HepG2 (cell line): ENCODE data around the gene NKAIN4. TPM values are rescaled to one million over a fixed set of nuclear protein-coding genes. Genes with fewer than 3 reads are reported as not detected.

Experiments
- AGO1 ChIP-seq: fragments of 200-400 bp; formaldehyde crosslinking; IDR thresholded peaks from 2 replicates; pipeline ENCODE4 v1.6.1; 2017; ENCODE audit warnings: mild to moderate bottlenecking, low read depth, low read length, moderate library complexity; ENCODE audit not compliant: poor library complexity, severe bottlenecking
- AGO2 ChIP-seq: fragments of 200-400 bp; formaldehyde crosslinking; optimal IDR thresholded peaks from 2 replicates; pipeline ENCODE3; 2017; ENCODE audit warnings: mild to moderate bottlenecking, low read depth, low read length, moderate library complexity
- ARHGAP35 ChIP-seq: sonication (generic); formaldehyde crosslinking; IDR thresholded peaks from 2 replicates; pipeline ENCODE4 v1.9.0; 2022; ENCODE audit warnings: mild to moderate bottlenecking, inconsistent platforms, moderate library complexity, missing genetic modification reagents, borderline replicate concordance
- BCL6 ChIP-seq: IDR thresholded peaks from 2 replicates; pipeline ENCODE4 v1.6.1; 2016; ENCODE audit warnings: missing genetic modification reagents, missing compliant biosample characterization
- CREBL2 ChIP-seq: sonication (generic); formaldehyde crosslinking; IDR thresholded peaks from 2 replicates; pipeline ENCODE4 v1.8.1; 2023; ENCODE audit warnings: missing genetic modification reagents, mild to moderate bottlenecking, borderline replicate concordance
- DPF2 ChIP-seq: sonication (generic); formaldehyde crosslinking; IDR thresholded peaks from 2 replicates; pipeline ENCODE4 v1.4.0; 2020; ENCODE audit warnings: mild to moderate bottlenecking, low read depth, missing genetic modification reagents, borderline replicate concordance
- FOXJ3 ChIP-seq: sonication (generic); formaldehyde crosslinking; IDR thresholded peaks from 2 replicates; pipeline ENCODE4 v1.4.0; 2020; ENCODE audit warnings: missing genetic modification reagents, mild to moderate bottlenecking, borderline replicate concordance
- FOXO1 ChIP-seq: sonication (generic); formaldehyde crosslinking; IDR thresholded peaks from 2 replicates; pipeline ENCODE4 v1.4.0; 2020; ENCODE audit warnings: missing genetic modification reagents
- HES4 ChIP-seq: sonication (generic); formaldehyde crosslinking; IDR thresholded peaks from 2 replicates; pipeline ENCODE4 v1.9.0; 2021; ENCODE audit warnings: mild to moderate bottlenecking, missing genetic modification reagents, borderline replicate concordance
- HNF4A ChIP-seq: sonication (generic); formaldehyde crosslinking; IDR thresholded peaks from 2 replicates; pipeline ENCODE4 v1.4.0; 2020; ENCODE audit warnings: missing genetic modification reagents
- HOXA5 ChIP-seq: sonication (generic); formaldehyde crosslinking; IDR thresholded peaks from 2 replicates; pipeline ENCODE4 v1.4.0; 2020; ENCODE audit warnings: missing genetic modification reagents
- KLF15 ChIP-seq: sonication (generic); formaldehyde crosslinking; IDR thresholded peaks from 2 replicates; pipeline ENCODE4 v1.8.1; 2023; ENCODE audit warnings: borderline replicate concordance, mild to moderate bottlenecking, inconsistent platforms, missing genetic modification reagents, mixed read lengths
- KMT2A ChIP-seq: sonication (generic); formaldehyde crosslinking; IDR thresholded peaks from 2 replicates; pipeline ENCODE4 v1.4.0; 2020; ENCODE audit warnings: missing genetic modification reagents
- MAZ ChIP-seq, 2 experiments: sonication (generic) in 1 of 2; formaldehyde crosslinking in 1 of 2; IDR thresholded peaks; 2 replicates each; pipeline versions ENCODE4 v1.5.0 to v1.6.1; 2012 to 2020; ENCODE audit warnings: low read depth in 2 of 2, mild to moderate bottlenecking in 2 of 2, borderline replicate concordance in 1 of 2, improper control_type of control experiment in 1 of 2, low read length in 1 of 2, missing genetic modification reagents in 1 of 2, moderate library complexity in 1 of 2
- MTF2 ChIP-seq: sonication (generic); formaldehyde crosslinking; IDR thresholded peaks from 2 replicates; pipeline ENCODE4 v1.5.0; 2020; ENCODE audit warnings: missing genetic modification reagents, borderline replicate concordance
- NCOA5 ChIP-seq: sonication (generic); formaldehyde crosslinking; IDR thresholded peaks from 2 replicates; pipeline ENCODE4 v1.4.0; 2020; ENCODE audit warnings: missing genetic modification reagents
- NR2F6 ChIP-seq, 2 experiments: IDR thresholded peaks; 2 replicates each; pipeline ENCODE4 v1.6.1; 2016; ENCODE audit warnings: antibody characterized with exemption in 1 of 2, mild to moderate bottlenecking in 1 of 2
- REPIN1 ChIP-seq: sonication (generic); formaldehyde crosslinking; IDR thresholded peaks from 2 replicates; pipeline ENCODE4 v1.8.0; 2022; ENCODE audit warnings: missing genetic modification reagents, low read depth, mild to moderate bottlenecking, borderline replicate concordance
- SNAI1 ChIP-seq: sonication (generic); formaldehyde crosslinking; IDR thresholded peaks from 2 replicates; pipeline ENCODE4 v1.5.0; 2020; ENCODE audit warnings: mild to moderate bottlenecking, missing genetic modification reagents, borderline replicate concordance
- THAP11 ChIP-seq: IDR thresholded peaks from 2 replicates; pipeline ENCODE4 v1.6.1; 2016; ENCODE audit warnings: missing biosample characterization, missing genetic modification reagents
- YY1 ChIP-seq: IDR thresholded peaks from 2 replicates; pipeline ENCODE4 v1.6.1; 2011; ENCODE audit warnings: low read length, low read depth, moderate library complexity, mild to moderate bottlenecking; ENCODE audit not compliant: insufficient read depth, insufficient replicate concordance
- ZFP90 ChIP-seq: sonication (generic); formaldehyde crosslinking; IDR thresholded peaks from 2 replicates; pipeline ENCODE4 v1.8.0; 2022; ENCODE audit warnings: missing genetic modification reagents, mild to moderate bottlenecking, inconsistent platforms, borderline replicate concordance
- ZFY ChIP-seq: sonication (generic); formaldehyde crosslinking; IDR thresholded peaks from 2 replicates; pipeline ENCODE4 v1.4.0; 2020; ENCODE audit warnings: missing genetic modification reagents
- ZNF362 ChIP-seq: sonication (generic); formaldehyde crosslinking; IDR thresholded peaks from 2 replicates; pipeline ENCODE4 v1.4.0; 2020; ENCODE audit warnings: missing genetic modification reagents, mild to moderate bottlenecking, borderline replicate concordance
- ZNF770 ChIP-seq: sonication (generic); formaldehyde crosslinking; IDR thresholded peaks from 2 replicates; pipeline ENCODE4 v1.5.0; 2020; ENCODE audit warnings: mild to moderate bottlenecking, missing genetic modification reagents
- ZNF773 ChIP-seq: sonication (generic); formaldehyde crosslinking; IDR thresholded peaks from 2 replicates; pipeline ENCODE4 v1.4.0; 2020; ENCODE audit warnings: missing genetic modification reagents, borderline replicate concordance
- ZNF776 ChIP-seq: sonication (generic); formaldehyde crosslinking; IDR thresholded peaks from 2 replicates; pipeline ENCODE4 v1.4.0; 2020; ENCODE audit warnings: mild to moderate bottlenecking, missing genetic modification reagents
- polyA plus RNA-seq, 8 experiments: library from polyadenylated mRNA; depleted of rRNA in 3 of 8; stranded (reverse) in 7 of 8; unstranded in 1 of 8; fragments of >200 nt; fragmentation: Illumina TruSeq in 4 of 8; extraction: Trizol in 4 of 8; gene quantifications; 2 replicates each; pipeline versions ENCODE4 v1.2.1 to v1.2.3, GENCODE V29; 2011 to 2016; ENCODE audit warnings: low read depth in 4 of 8, missing spikeins in 1 of 8, mixed read lengths in 1 of 8; ENCODE audit not compliant: insufficient read depth in 1 of 8
- total RNA-seq, 5 experiments: library from RNA; depleted of rRNA; stranded (reverse); fragments of >200 nt; fragmentation: Illumina TruSeq; extraction: Trizol; gene quantifications; 2 replicates each; pipeline ENCODE4 v1.2.3, GENCODE V29; 2016; ENCODE audit warnings: low read depth in 1 of 5

Gene NKAIN4
- total and polyA plus RNA-seq, 2 of the 13 experiments (the other 11 are each of a cell fraction or from before 2014, with no cell fraction given), result not detected

- TF ChIP-seq ZNF770, result peak; percentile 66; the same call in 1 of the 2 replicates
- TF ChIP-seq ARHGAP35 (CRISPR knock-in tag), result no peak
- no peak for TF ChIP-seq ZNF776
- peak; percentile 23; the same call in 1 of the 2 replicates for TF ChIP-seq HNF4A
- TF ChIP-seq KLF15 (CRISPR knock-in tag), result no peak
- no peak for TF ChIP-seq ZNF773 (CRISPR knock-in tag)
- TF ChIP-seq ZFP90 (CRISPR knock-in tag), result no peak
- TF ChIP-seq HES4 (CRISPR knock-in tag), result no peak
- TF ChIP-seq NCOA5 (CRISPR knock-in tag), result no peak
- no peak for TF ChIP-seq NR2F6 (IDR thresholded peaks at IDR 0.05)
- peak; percentile 4; the same call in 1 of the 2 replicates for TF ChIP-seq NR2F6 (CRISPR knock-in tag; IDR thresholded peaks at IDR 0.05)
- no peak for TF ChIP-seq ZFY (CRISPR knock-in tag)
- TF ChIP-seq REPIN1 (CRISPR knock-in tag), result no peak
- no peak for TF ChIP-seq FOXJ3 (CRISPR knock-in tag)
- no peak for TF ChIP-seq CREBL2
- peak; percentile 34; the same call in 1 of the 2 replicates for TF ChIP-seq ZNF362 (CRISPR knock-in tag)
- TF ChIP-seq HOXA5 (CRISPR knock-in tag), result no peak
- no peak for TF ChIP-seq SNAI1 (CRISPR knock-in tag)
- no peak for TF ChIP-seq KMT2A (CRISPR knock-in tag)
- TF ChIP-seq DPF2, result no peak
- TF ChIP-seq MAZ (IDR thresholded peaks at IDR 0.05; ENCODE audit: borderline replicate concordance, low read depth, low read length), result no peak
- 0 out of 2 replicates have a peak, but pooled peaks have one; percentile 29 for TF ChIP-seq MAZ (CRISPR knock-in tag; IDR thresholded peaks at IDR 0.05; ENCODE audit: low read depth)
- TF ChIP-seq MTF2 (CRISPR knock-in tag), result peak; percentile 77; the same call in 1 of the 2 replicates
- no peak for TF ChIP-seq AGO2
- no peak for TF ChIP-seq AGO1
- no peak for TF ChIP-seq YY1
- TF ChIP-seq BCL6 (CRISPR knock-in tag), result peak; percentile 33; the same call in 1 of the 2 replicates
- TF ChIP-seq FOXO1, result no peak
- no peak for TF ChIP-seq THAP11
Measured at GRCh38 chr20:63261060-63261794, 7.0 kb upstream of the NKAIN4 start (continued).
